A549 (cell line): ENCODE measurements around the gene ASMTL. TPM values are rescaled to one million over a fixed set of nuclear protein-coding genes. Genes with fewer than 3 reads are reported as not detected.

ENCODE experiments used
- ATAC-seq, 2 experiments: fragments of 200-7000 bp in 1 of 2; fragments of >200 bp in 1 of 2; cut with Nextera tagmentation in 1 of 2; cut with Tn5 transposase in 1 of 2; 3 replicates each; pipeline versions ENCODE4 v1.8.0 to v1.9.1; 2018 to 2020; ENCODE audit warnings: mild to moderate bottlenecking in 1 of 2, moderate library complexity in 1 of 2
- CTCF ChIA-PET: fragments of 300-600 bp; sonication (Branson Sonifier 250); formaldehyde crosslinking; extraction: SDS; loops from one replicate; lab custom pipeline; 2021; ENCODE audit warnings: antibody characterized with exemption, inconsistent platforms; lab: Yijun Ruan, JAX
- POLR2A ChIA-PET: fragments of 350-600 bp; formaldehyde crosslinking; extraction: SDS; loops from one replicate; lab custom pipeline; 2021; ENCODE audit warnings: antibody characterized with exemption, inconsistent platforms; lab: Yijun Ruan, JAX
- DNase-seq, 2 experiments: peaks; one replicate each; pipeline versions ENCODE4 v3.0.0 to v3.0.0-alpha.2; 2011 to 2016; ENCODE audit warnings: low read depth in 1 of 2, low spot score in 1 of 2
- FAIRE-seq: peaks from 2 replicates; lab custom pipeline; 2011; peaks lifted over from hg19 to GRCh38; lab: Jason Lieb, UNC
- H3K27ac ChIP-seq, 2 experiments: fragments of >200 bp; sonication (Bioruptor Twin); formaldehyde crosslinking; 3 replicates each; pipeline ENCODE4 v1.5.1; 2016 to 2017
- H3K4me1 ChIP-seq: fragments of >200 bp; sonication (Bioruptor Twin); formaldehyde crosslinking; 3 replicates; pipeline ENCODE4 v1.6.1; 2016
- H3K4me2 ChIP-seq: fragments of >200 bp; sonication (Bioruptor Twin); formaldehyde crosslinking; 3 replicates; pipeline ENCODE4 v1.6.1; 2016
- H3K4me3 ChIP-seq: fragments of >200 bp; sonication (Bioruptor Twin); formaldehyde crosslinking; 3 replicates; pipeline ENCODE4 v1.5.1; 2016
- H3K9me3 ChIP-seq: fragments of >200 bp; sonication (Bioruptor Twin); formaldehyde crosslinking; 3 replicates; pipeline ENCODE4 v1.6.1; 2016
- ATOH8 ChIP-seq: fragments of 250-450 bp; sonication (Bioruptor Pico); IDR thresholded peaks from 2 replicates; pipeline ENCODE4 v1.5.0; 2020; ENCODE audit warnings: low read depth, mild to moderate bottlenecking, moderate library complexity
- BCL3 ChIP-seq: fragments of >200 bp; sonication (Bioruptor Twin); formaldehyde crosslinking; IDR thresholded peaks from 3 replicates; pipeline ENCODE4 v1.6.1; 2016
- CBX8 ChIP-seq: fragments of 200-600 bp; sonication (generic); IDR thresholded peaks from 2 replicates; pipeline ENCODE4 v1.6.1; 2016
- EHF ChIP-seq: fragments of 250-450 bp; sonication (Bioruptor Pico); IDR thresholded peaks from 2 replicates; pipeline ENCODE4 v1.5.0; 2020; ENCODE audit warnings: mild to moderate bottlenecking
- EHMT2 ChIP-seq: fragments of 200-600 bp; sonication (generic); IDR thresholded peaks from 2 replicates; pipeline ENCODE4 v1.6.1; 2016; ENCODE audit warnings: antibody characterized with exemption, low read depth, mild to moderate bottlenecking, moderate library complexity
- ELK1 ChIP-seq: fragments of 150-350 bp; IDR thresholded peaks from 2 replicates; pipeline ENCODE4 v1.6.1; 2014; ENCODE audit warnings: low read depth, mild to moderate bottlenecking, low read length
- EP300 ChIP-seq, 2 experiments: fragments of >200 bp; sonication (Bioruptor Twin); formaldehyde crosslinking; IDR thresholded peaks; 2 replicates in 1 of 2; 3 replicates in 1 of 2; pipeline ENCODE4 v1.6.1; 2016 to 2017
- FOSL2 ChIP-seq, 2 experiments: fragments of 450-650 bp in 1 of 2; fragments of >200 bp in 1 of 2; sonication (Bioruptor Twin) in 1 of 2; formaldehyde crosslinking; IDR thresholded peaks; 2 replicates each; pipeline versions ENCODE4 v1.5.0 to v1.6.1; 2016 to 2020; ENCODE audit warnings: mild to moderate bottlenecking in 1 of 2, moderate library complexity in 1 of 2
- HEYL ChIP-seq: fragments of 250-450 bp; sonication (Bioruptor Pico); IDR thresholded peaks from 2 replicates; pipeline ENCODE4 v1.8.0; 2021; ENCODE audit warnings: mild to moderate bottlenecking, moderate library complexity
- JUN ChIP-seq, 2 experiments: fragments of >200 bp; sonication (Bioruptor Twin); formaldehyde crosslinking; IDR thresholded peaks; 2 replicates in 1 of 2; 3 replicates in 1 of 2; pipeline ENCODE4 v1.6.1; 2016 to 2017
- JUNB ChIP-seq: fragments of >200 bp; sonication (Bioruptor Twin); formaldehyde crosslinking; IDR thresholded peaks from 2 replicates; pipeline ENCODE4 v1.6.1; 2016
- POLR2AphosphoS2 ChIP-seq: conservative IDR thresholded peaks from 2 replicates; pipeline ENCODE4 v1.6.1; 2012; ENCODE audit warnings: low read length, improper control_type of control experiment, inconsistent platforms
- RARB ChIP-seq: fragments of 250-450 bp; sonication (Bioruptor Pico); IDR thresholded peaks from 2 replicates; pipeline ENCODE4 v1.8.0; 2021; ENCODE audit warnings: mild to moderate bottlenecking, moderate library complexity
- RNF2 ChIP-seq: fragments of 200-600 bp; sonication (generic); IDR thresholded peaks from 2 replicates; pipeline ENCODE4 v1.6.1; 2016; ENCODE audit warnings: low read depth, mild to moderate bottlenecking, antibody characterized with exemption, moderate library complexity, borderline replicate concordance
- SMC3 ChIP-seq: fragments of >200 bp; sonication (Bioruptor Twin); formaldehyde crosslinking; IDR thresholded peaks from 3 replicates; pipeline ENCODE4 v1.6.1; 2018; ENCODE audit warnings: inconsistent platforms
- SREBF2 ChIP-seq: fragments of 450-650 bp; IDR thresholded peaks from 2 replicates; pipeline ENCODE4 v1.6.1; 2014; ENCODE audit warnings: mild to moderate bottlenecking, moderate library complexity
- TFCP2L1 ChIP-seq: fragments of 250-450 bp; sonication (Bioruptor Pico); IDR thresholded peaks from 2 replicates; pipeline ENCODE4 v1.5.0; 2021; ENCODE audit warnings: mild to moderate bottlenecking
- ZC3H11A ChIP-seq: fragments of 450-650 bp; IDR thresholded peaks from 2 replicates; pipeline ENCODE4 v1.6.1; 2014; ENCODE audit warnings: antibody characterized with exemption, mild to moderate bottlenecking
- ZNF302 ChIP-seq: fragments of 250-450 bp; sonication (Bioruptor Pico); IDR thresholded peaks from 2 replicates; pipeline ENCODE4 v1.9.0; 2021; ENCODE audit warnings: inconsistent platforms, mild to moderate bottlenecking, moderate library complexity
- ZSCAN20 ChIP-seq: fragments of 250-450 bp; sonication (Bioruptor Pico); IDR thresholded peaks from 2 replicates; pipeline ENCODE4 v1.8.0; 2022; ENCODE audit warnings: mild to moderate bottlenecking, moderate library complexity
- WGBS: methylation state at CpG from one replicate; pipeline ENCODE4 v1.1.6; 2017; ENCODE audit errors: missing lambda C conversion rate; 5-methylcytosine and 5-hydroxymethylcytosine counted together
- polyA plus RNA-seq, 4 experiments: library from polyadenylated mRNA; depleted of rRNA in 3 of 4; stranded (reverse); fragments of >200 nt; fragmentation: RNase III in 1 of 4; extraction: RNeasy Plus Mini Kit Qiagen cat#74134 plus additional on column Dnase treatment in 1 of 4; gene quantifications; 2 replicates in 3 of 4; 3 replicates in 1 of 4; pipeline ENCODE4 v1.2.3, GENCODE V29; 2011 to 2017

Gene ASMTL
- polyA plus RNA-seq, 2 of the 4 experiments (the other 2 are of a cell fraction): 12.3 to 15.4 TPM

GRCh38 chrX:1425381-1425780, 27.3 kb downstream of the ASMTL start:
- no peak for DNase-seq
- TF ChIP-seq BCL3 (no peak), POLR2AphosphoS2 (no peak), EP300 (IDR thresholded peaks at IDR 0.05) (no peak), SREBF2 (no peak), ELK1 (no peak), JUNB (no peak)
- 87% methylated on average over 10 of the region's 10 CpGs for WGBS
- Histone ChIP-seq H3K9me3 (peaks cover 27% of the 10 kb centered on the region), H3K4me1 (no peaks in the 10 kb centered on the region), H3K27ac (no peak overlapping the region), H3K4me3 (no peak overlapping the region), H3K4me2 (no peak overlapping the region)
- ATAC-seq: no peak
- ChIA-PET CTCF (no interaction called here), POLR2A (no interaction called here)
- no peak for FAIRE-seq

GRCh38 chrX:1424147-1424851, 28.4 kb downstream of the ASMTL start:
- peaks cover 27% of the 10 kb centered on the region for H3K9me3 ChIP-seq
- H3K4me2 ChIP-seq: no peak overlapping the region
- FAIRE-seq: no peak
- ChIA-PET POLR2A (no interaction called here), CTCF (no interaction called here)
- H3K4me3 ChIP-seq: no peak overlapping the region
- no peak for ATAC-seq
- H3K27ac ChIP-seq: no peak overlapping the region
- TF ChIP-seq JUN (IDR thresholded peaks at IDR 0.05): no peak
- H3K4me1 ChIP-seq: no peaks in the 10 kb centered on the region
- WGBS: 84% methylated on average over 9 of the region's 9 CpGs
- no peak for DNase-seq

- Histone ChIP-seq H3K4me3 (no peak overlapping the region), H3K9me3 (peaks cover 29% of the 10 kb centered on the region), H3K4me2 (no peak overlapping the region), H3K27ac (no peak overlapping the region), H3K4me1 (no peaks in the 10 kb centered on the region)
- no peak for ATAC-seq
- WGBS: 85% methylated on average over 2 of the region's 2 CpGs
- FAIRE-seq: no peak
- CTCF ChIA-PET: no interaction called here
- POLR2A ChIA-PET: no interaction called here
- DNase-seq: no peak
- TF ChIP-seq ZC3H11A (no peak), TFCP2L1 (CRISPR knock-in tag) (no peak), ZSCAN20 (CRISPR knock-in tag) (no peak), BCL3 (no peak), EHF (CRISPR knock-in tag) (no peak), HEYL (CRISPR knock-in tag) (no peak), CBX8 (no peak), ZNF302 (no peak), FOSL2 (IDR thresholded peaks at IDR 0.05) (no peak), FOSL2 (CRISPR knock-in tag; IDR thresholded peaks at IDR 0.05) (no peak), RARB (no peak), EHMT2 (no peak), SMC3 (no peak), RNF2 (no peak), ATOH8 (CRISPR knock-in tag) (no peak)
Measured at GRCh38 chrX:1423215-1423614, 29.5 kb downstream of the ASMTL start.
